IMR-90 (cell line): Measurements from ENCODE around the gene UBE2D4.

Experiments used
- CEBPB ChIP-seq: IDR thresholded peaks from 2 replicates; pipeline ENCODE4 v1.6.1; 2012; ENCODE audit warnings: low read depth, low read length, improper control_type of control experiment
- CHD1 ChIP-seq: IDR thresholded peaks from 2 replicates; pipeline ENCODE4 v1.6.1; 2012; ENCODE audit warnings: low read depth, low read length, improper control_type of control experiment
- MAFK ChIP-seq: IDR thresholded peaks from 2 replicates; pipeline ENCODE4 v1.6.1; 2012; ENCODE audit warnings: low read depth, low read length, improper control_type of control experiment
- MAZ ChIP-seq: IDR thresholded peaks from 2 replicates; pipeline ENCODE4 v1.6.1; 2012; ENCODE audit warnings: low read depth, mild to moderate bottlenecking, low read length, improper control_type of control experiment, moderate library complexity, borderline replicate concordance
- MXI1 ChIP-seq: IDR thresholded peaks from 2 replicates; pipeline ENCODE4 v1.6.1; 2012; ENCODE audit warnings: low read depth, mild to moderate bottlenecking, low read length, moderate library complexity, borderline replicate concordance
- POLR2A ChIP-seq: IDR thresholded peaks from 2 replicates; pipeline ENCODE4 v1.6.1; 2012; ENCODE audit warnings: mild to moderate bottlenecking, low read depth, low read length
- RAD21 ChIP-seq: IDR thresholded peaks from 2 replicates; pipeline ENCODE4 v1.6.1; 2012; ENCODE audit warnings: low read length, improper control_type of control experiment
- RCOR1 ChIP-seq: IDR thresholded peaks from 2 replicates; pipeline ENCODE4 v1.6.1; 2012; ENCODE audit warnings: mild to moderate bottlenecking, low read length, improper control_type of control experiment; ENCODE audit not compliant: insufficient replicate concordance
- RFX5 ChIP-seq: IDR thresholded peaks from 2 replicates; pipeline ENCODE4 v1.8.0; 2012; ENCODE audit warnings: low read depth, mild to moderate bottlenecking, low read length, moderate library complexity
- SMC3 ChIP-seq: fragments of 150-350 bp; IDR thresholded peaks from 2 replicates; pipeline ENCODE4 v1.6.1; 2016; ENCODE audit warnings: low read depth, mild to moderate bottlenecking, antibody characterized with exemption, low read length, moderate library complexity
- TF ChIP-seq, protein P1 (sequence below): conservative IDR thresholded peaks from 2 replicates; pipeline ENCODE4 v1.5.1; 2012; ENCODE audit warnings: mild to moderate bottlenecking, low read depth, low read length, improper control_type of control experiment
- TF ChIP-seq, protein P2 (sequence below): fragments of 150-350 bp; IDR thresholded peaks from 2 replicates; pipeline ENCODE4 v1.6.1; 2016; ENCODE audit warnings: low read depth, mild to moderate bottlenecking, low read length, moderate library complexity, borderline replicate concordance
- TF ChIP-seq, protein P3 (sequence below): fragments of 150-350 bp; IDR thresholded peaks from 2 replicates; pipeline ENCODE4 v1.6.1; 2017; ENCODE audit warnings: mild to moderate bottlenecking, antibody characterized with exemption, low read length, low read depth

DNA sequence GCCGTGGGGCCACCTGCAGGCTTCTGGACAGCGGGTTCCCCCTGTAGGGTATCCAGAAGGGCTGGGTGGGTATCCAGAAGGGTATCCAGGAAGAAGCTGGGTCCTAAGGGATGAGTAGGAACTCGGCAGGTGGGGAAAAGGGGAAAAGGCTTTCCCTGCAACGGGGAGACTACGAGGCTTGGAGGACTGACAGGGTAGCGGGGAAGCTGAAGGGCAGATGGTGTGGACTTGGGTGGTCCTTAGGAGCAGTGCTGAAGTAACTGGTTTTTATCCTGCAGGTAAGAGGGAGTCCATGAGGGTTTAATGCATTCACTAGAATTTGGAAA, 525 bp downstream of the UBE2D4 start:
- TF ChIP-seq, protein P1, sequence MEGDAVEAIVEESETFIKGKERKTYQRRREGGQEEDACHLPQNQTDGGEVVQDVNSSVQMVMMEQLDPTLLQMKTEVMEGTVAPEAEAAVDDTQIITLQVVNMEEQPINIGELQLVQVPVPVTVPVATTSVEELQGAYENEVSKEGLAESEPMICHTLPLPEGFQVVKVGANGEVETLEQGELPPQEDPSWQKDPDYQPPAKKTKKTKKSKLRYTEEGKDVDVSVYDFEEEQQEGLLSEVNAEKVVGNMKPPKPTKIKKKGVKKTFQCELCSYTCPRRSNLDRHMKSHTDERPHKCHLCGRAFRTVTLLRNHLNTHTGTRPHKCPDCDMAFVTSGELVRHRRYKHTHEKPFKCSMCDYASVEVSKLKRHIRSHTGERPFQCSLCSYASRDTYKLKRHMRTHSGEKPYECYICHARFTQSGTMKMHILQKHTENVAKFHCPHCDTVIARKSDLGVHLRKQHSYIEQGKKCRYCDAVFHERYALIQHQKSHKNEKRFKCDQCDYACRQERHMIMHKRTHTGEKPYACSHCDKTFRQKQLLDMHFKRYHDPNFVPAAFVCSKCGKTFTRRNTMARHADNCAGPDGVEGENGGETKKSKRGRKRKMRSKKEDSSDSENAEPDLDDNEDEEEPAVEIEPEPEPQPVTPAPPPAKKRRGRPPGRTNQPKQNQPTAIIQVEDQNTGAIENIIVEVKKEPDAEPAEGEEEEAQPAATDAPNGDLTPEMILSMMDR = no peak
- TF ChIP-seq RFX5 (no peak), MAZ (no peak), RAD21 (no peak), POLR2A (no peak), SMC3 (no peak), RCOR1 (no peak), MXI1 (no peak), CEBPB (no peak), MAFK (no peak), CHD1 (no peak)
- TF ChIP-seq, protein P2, sequence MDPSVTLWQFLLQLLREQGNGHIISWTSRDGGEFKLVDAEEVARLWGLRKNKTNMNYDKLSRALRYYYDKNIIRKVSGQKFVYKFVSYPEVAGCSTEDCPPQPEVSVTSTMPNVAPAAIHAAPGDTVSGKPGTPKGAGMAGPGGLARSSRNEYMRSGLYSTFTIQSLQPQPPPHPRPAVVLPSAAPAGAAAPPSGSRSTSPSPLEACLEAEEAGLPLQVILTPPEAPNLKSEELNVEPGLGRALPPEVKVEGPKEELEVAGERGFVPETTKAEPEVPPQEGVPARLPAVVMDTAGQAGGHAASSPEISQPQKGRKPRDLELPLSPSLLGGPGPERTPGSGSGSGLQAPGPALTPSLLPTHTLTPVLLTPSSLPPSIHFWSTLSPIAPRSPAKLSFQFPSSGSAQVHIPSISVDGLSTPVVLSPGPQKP = no peak
- TF ChIP-seq, protein P3, sequence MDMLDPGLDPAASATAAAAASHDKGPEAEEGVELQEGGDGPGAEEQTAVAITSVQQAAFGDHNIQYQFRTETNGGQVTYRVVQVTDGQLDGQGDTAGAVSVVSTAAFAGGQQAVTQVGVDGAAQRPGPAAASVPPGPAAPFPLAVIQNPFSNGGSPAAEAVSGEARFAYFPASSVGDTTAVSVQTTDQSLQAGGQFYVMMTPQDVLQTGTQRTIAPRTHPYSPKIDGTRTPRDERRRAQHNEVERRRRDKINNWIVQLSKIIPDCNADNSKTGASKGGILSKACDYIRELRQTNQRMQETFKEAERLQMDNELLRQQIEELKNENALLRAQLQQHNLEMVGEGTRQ = no peak
